HEK293T (cell line): ENCODE results near the gene MICU1.

ENCODE experiments used
- ARNT ChIP-seq: fragments of 450-650 bp; IDR thresholded peaks from 2 replicates; pipeline ENCODE4 v1.6.1; 2017; ENCODE audit warnings: mild to moderate bottlenecking
- BHLHE40 ChIP-seq: fragments of 450-650 bp; IDR thresholded peaks from 2 replicates; pipeline ENCODE4 v1.6.1; 2016; ENCODE audit warnings: mild to moderate bottlenecking, moderate library complexity, borderline replicate concordance
- FOXA1 ChIP-seq: fragments of 450-650 bp; IDR thresholded peaks from 2 replicates; pipeline ENCODE4 v1.6.1; 2016; ENCODE audit warnings: mild to moderate bottlenecking
- FOXK2 ChIP-seq: fragments of 450-650 bp; IDR thresholded peaks from 2 replicates; pipeline ENCODE4 v1.6.1; 2016; ENCODE audit warnings: mild to moderate bottlenecking
- FOXM1 ChIP-seq: fragments of 450-650 bp; IDR thresholded peaks from 2 replicates; pipeline ENCODE4 v1.6.1; 2017; ENCODE audit warnings: mild to moderate bottlenecking, borderline replicate concordance
- SP1 ChIP-seq: fragments of 450-650 bp; IDR thresholded peaks from 2 replicates; pipeline ENCODE4 v1.6.1; 2017
- SUZ12 ChIP-seq: fragments of 450-650 bp; IDR thresholded peaks from 2 replicates; pipeline ENCODE4 v1.6.1; 2016; ENCODE audit warnings: mild to moderate bottlenecking
- TARDBP ChIP-seq: fragments of 450-650 bp; IDR thresholded peaks from 2 replicates; pipeline ENCODE4 v1.6.1; 2016
- ZNF384 ChIP-seq: fragments of 450-650 bp; IDR thresholded peaks from 2 replicates; pipeline ENCODE4 v1.6.1; 2016
- TF ChIP-seq, protein P1 (sequence below): fragments of 450-650 bp; IDR thresholded peaks from 2 replicates; pipeline ENCODE4 v1.6.1; 2016

- TF ChIP-seq SUZ12 (no peak), FOXA1 (no peak), BHLHE40 (no peak), SP1 (no peak), TARDBP (no peak), FOXK2 (no peak), ZNF384 (no peak), FOXM1 (no peak), ARNT (no peak)
- TF ChIP-seq, protein P1, sequence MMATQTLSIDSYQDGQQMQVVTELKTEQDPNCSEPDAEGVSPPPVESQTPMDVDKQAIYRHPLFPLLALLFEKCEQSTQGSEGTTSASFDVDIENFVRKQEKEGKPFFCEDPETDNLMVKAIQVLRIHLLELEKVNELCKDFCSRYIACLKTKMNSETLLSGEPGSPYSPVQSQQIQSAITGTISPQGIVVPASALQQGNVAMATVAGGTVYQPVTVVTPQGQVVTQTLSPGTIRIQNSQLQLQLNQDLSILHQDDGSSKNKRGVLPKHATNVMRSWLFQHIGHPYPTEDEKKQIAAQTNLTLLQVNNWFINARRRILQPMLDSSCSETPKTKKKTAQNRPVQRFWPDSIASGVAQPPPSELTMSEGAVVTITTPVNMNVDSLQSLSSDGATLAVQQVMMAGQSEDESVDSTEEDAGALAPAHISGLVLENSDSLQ = no peak
Observed at GRCh38 chr10:72461085-72461484, 164.8 kb downstream of the MICU1 start.
